CD4-positive, alpha-beta T cell treated with Interferon gamma for 1 hour (primary cell): ENCODE measurements around the gene LHPP.
"Not testable (repeated sequence)": the region's sequence is repeated elsewhere in the genome, so short reads cannot be mapped to it uniquely, and the experiment has no call there.

Source experiments
- DNase-seq: peaks from one replicate; pipeline ENCODE4 v3.0.0-alpha.2; 2020

LHPP gene

GRCh38 chr10:124539935-124540641 lies 78.5 kb downstream of the LHPP start:
- peak; percentile 72 for DNase-seq

- no peak for DNase-seq
These were observed 79.7 kb downstream of the LHPP start for GRCh38 chr10:124541076-124541903.

- DNase-seq: no peak
These were observed 80.7 kb downstream of the LHPP start for GRCh38 chr10:124542336-124542735.

GRCh38 chr10:124543146-124543545 lies 81.5 kb downstream of the LHPP start:
- DNase-seq: no peak

- no peak for DNase-seq
These were observed 82.3 kb downstream of the LHPP start for GRCh38 chr10:124543971-124544370.

GRCh38 chr10:124544711-124545110 lies 83.1 kb downstream of the LHPP start:
- no peak for DNase-seq

- no peak for DNase-seq
These were observed 83.9 kb downstream of the LHPP start for GRCh38 chr10:124545351-124546054.

GRCh38 chr10:124546055-124546369 lies 84.4 kb downstream of the LHPP start:
- no peak for DNase-seq

- no peak for DNase-seq
These were observed 85.5 kb downstream of the LHPP start for GRCh38 chr10:124546957-124547646.

GRCh38 chr10:124547647-124548168 lies 86.1 kb downstream of the LHPP start:
- no peak for DNase-seq

GRCh38 chr10:124549171-124549570 lies 87.5 kb downstream of the LHPP start:
- DNase-seq: not testable (repeated sequence)

GRCh38 chr10:124550293-124551034 lies 88.8 kb downstream of the LHPP start:
- no peak for DNase-seq

- DNase-seq: no peak
These were observed 89.5 kb downstream of the LHPP start for GRCh38 chr10:124551097-124551496.

GRCh38 chr10:124551755-124552154 lies 90.1 kb downstream of the LHPP start:
- no peak for DNase-seq

GRCh38 chr10:124552691-124553276 lies 91.2 kb downstream of the LHPP start:
- no peak for DNase-seq

- DNase-seq: no peak
These were observed 92.6 kb downstream of the LHPP start for GRCh38 chr10:124554085-124554858.

- DNase-seq: no peak
These were observed 95.5 kb downstream of the LHPP start for GRCh38 chr10:124557167-124557566.

- no peak for DNase-seq
These were observed 96.2 kb downstream of the LHPP start for GRCh38 chr10:124557648-124558338.

GRCh38 chr10:124558339-124559321 lies 97.0 kb downstream of the LHPP start:
- no peak for DNase-seq
